NCI-H1105 treated with DMSO at 0.1 percent for 48 hours (cell line): Measurements from ENCODE around the gene PTPRB.

ENCODE experiments used
- DNase-seq: peaks from one replicate; lab custom pipeline; 2025; lab: John Stamatoyannopoulos, UW

The PTPRB gene

DNA sequence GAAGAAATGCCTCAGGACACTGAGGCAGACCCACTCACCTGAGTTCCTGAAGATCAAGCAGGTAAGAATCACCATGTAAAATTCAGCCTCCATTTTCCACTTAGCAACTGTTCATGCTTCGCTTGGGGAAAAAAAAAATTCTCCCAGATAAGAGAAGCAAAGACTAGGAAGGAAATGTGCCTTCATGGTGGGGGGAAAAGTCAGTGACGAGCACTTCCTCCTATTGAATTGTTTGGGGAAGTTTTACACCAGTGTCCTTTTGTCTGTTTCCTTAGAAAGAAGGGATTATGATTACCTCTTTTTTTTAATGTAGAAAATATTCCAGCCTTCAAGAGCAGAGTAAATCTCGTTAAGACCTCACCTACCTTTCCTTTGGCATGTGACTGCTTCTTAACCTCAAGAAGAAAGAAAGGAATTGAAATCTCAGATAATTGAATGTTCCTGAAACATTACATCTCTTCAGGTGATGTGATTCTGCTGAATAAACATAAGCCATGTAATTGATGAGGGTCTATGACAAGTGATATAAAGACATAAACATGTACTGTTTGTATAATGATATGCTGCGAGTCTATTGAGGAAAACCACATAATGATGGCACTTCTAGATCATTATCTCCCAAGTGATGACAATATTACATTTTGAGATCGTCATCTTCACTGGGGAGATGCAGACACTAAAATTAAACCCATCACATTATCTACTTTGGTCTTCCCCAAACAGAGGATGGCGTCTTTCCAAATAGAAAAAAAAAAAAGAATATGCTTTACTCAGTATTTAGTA is at the start of gene PTPRB:
Gene PTPRB, minus strand, starts transcription at position 127 of the 783 bp plus-strand sequence. Its CDS starts 34 bp downstream, at position 93.
- DNase-seq, result peak; percentile 88

GRCh38 chr12:70686907-70687306 is 49.7 kb upstream of the PTPRB start:
- DNase-seq, result no peak

GRCh38 chr12:70686299-70686698 is 49.1 kb upstream of the PTPRB start:
- no peak for DNase-seq

- DNase-seq, result no peak
Observed at GRCh38 chr12:70683976-70684375, 46.7 kb upstream of the PTPRB start.

GRCh38 chr12:70671698-70672097 is 34.5 kb upstream of the PTPRB start:
- peak; percentile 40 for DNase-seq

- no peak for DNase-seq
Observed at GRCh38 chr12:70670948-70671347, 33.7 kb upstream of the PTPRB start.

DNA sequence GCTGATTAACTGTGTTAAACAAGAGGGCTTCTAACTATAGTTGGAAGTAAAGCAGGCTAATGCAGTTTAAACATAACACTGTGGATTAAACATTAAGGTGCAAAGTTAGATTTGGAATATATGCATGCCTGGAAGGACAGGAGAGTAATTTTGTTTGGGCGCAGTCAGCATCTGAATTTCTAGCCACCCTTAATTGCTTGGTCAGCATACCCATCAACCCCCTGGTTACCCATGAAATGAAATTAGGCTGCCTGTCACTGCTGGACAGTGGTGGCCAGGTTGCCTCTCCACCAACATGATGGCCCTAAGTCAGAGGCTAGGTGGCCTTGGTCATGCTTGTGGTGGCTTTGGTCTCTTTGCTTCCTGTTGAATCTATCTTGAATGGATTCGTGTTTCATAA is 30.0 kb upstream of the PTPRB start:
- DNase-seq, result no peak

- DNase-seq, result no peak
Observed at GRCh38 chr12:70666364-70666763, 29.1 kb upstream of the PTPRB start.

- peak; percentile 95 for DNase-seq
Observed at GRCh38 chr12:70664465-70664881, 27.2 kb upstream of the PTPRB start.

- peak; percentile 23 for DNase-seq
Observed at GRCh38 chr12:70663838-70664237, 26.6 kb upstream of the PTPRB start.

GRCh38 chr12:70661466-70662161 is 24.4 kb upstream of the PTPRB start:
- DNase-seq, result no peak

- no peak for DNase-seq
Observed at GRCh38 chr12:70660620-70661219, 23.5 kb upstream of the PTPRB start.

- DNase-seq, result no peak
Observed at GRCh38 chr12:70660002-70660604, 22.9 kb upstream of the PTPRB start.

DNA sequence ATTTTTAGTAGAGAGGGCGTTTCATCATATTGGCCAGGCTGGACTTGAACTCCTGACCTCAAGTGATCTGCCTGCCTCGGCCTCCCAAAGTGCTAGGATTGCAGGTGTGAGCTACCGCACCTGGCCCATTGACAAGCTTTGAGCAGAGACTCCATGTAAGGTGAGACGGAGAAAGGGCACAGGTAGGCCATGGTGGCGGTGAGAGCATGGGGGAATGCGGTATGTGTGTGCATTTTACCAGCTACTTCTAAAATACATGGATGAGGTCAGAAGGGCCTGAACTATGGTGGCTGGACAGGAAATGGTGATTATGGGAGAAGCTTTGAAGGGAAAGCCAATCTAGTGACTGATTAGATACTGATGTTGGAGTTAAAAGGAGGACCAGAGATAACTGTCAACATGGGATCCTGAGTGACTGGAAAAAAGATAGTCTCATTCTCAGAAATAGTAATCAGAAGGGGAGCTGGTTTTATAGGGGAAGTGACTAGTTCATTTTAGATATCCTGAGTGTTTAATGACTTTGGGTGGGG is 21.9 kb upstream of the PTPRB start:
- no peak for DNase-seq

DNA sequence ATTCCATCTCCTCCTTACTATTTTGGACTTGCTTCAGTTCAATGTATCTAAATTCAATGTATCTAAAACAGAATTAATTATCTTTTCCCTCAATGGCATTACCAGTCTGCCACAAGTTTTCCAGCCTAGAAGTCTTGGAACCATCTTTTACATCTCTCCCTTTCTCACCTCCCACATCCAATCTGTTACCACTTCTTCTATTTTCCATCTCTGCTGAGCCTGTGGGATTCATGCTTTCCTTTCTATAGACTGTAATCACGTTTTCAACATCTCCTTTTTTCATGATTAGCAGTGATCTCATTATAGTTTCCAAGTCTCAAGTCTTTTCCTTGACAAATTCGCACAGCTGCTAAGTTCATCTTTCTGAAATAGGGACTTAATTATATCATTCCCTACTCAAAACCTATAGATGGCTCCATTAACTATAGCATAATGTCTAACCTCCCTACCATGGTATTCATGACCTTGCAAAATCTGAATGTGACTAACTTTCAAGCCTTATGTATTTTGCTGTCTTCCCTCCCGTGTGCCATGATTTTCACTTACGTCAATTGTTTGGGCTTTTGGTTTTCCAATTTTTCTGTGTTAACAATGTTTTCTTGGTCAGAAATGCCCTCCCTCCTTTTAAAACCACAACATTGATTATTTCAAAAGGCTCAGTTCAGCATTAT is 20.5 kb upstream of the PTPRB start:
- DNase-seq, result no peak

DNA sequence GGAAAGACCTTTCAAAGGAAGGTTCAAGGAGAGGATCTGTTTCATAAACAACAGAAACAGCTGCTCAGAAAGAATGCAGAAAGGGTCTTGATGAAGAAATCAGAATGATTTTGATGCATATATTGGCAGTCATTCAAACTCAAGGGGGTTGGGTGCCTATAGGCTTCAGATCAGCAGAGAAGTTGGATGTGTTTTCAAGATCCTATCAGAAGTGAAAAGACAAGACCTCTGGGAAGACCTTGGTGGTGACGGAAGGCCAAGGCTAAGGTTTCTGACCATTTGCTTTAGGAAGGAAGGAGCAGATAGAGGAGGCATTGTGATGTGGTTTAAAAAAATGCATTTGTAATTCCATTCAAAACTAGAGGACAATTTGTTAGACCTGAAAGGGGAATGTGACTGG is 15.2 kb upstream of the PTPRB start:
- DNase-seq, result no peak

- no peak for DNase-seq
Observed at GRCh38 chr12:70648831-70649230, 11.6 kb upstream of the PTPRB start.

DNA sequence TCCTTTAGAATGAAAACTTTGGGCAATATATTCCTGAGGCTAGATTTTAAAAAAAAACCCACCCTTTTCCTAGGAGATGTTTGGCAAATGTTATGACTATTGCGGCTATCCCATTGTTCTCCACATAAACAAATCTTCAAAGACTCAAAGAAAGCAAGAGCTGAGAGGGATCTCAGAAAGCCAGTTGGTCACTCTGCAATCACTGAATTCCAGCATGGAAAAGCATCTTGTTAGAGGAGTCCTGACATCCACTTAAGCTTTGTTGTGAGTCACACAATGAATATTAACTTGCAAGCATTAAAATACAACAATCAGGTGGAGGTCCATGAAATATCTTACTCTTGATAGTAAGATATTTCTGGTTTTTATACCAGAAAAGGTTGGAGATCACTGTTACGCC is 11.0 kb upstream of the PTPRB start:
- no peak for DNase-seq

DNA sequence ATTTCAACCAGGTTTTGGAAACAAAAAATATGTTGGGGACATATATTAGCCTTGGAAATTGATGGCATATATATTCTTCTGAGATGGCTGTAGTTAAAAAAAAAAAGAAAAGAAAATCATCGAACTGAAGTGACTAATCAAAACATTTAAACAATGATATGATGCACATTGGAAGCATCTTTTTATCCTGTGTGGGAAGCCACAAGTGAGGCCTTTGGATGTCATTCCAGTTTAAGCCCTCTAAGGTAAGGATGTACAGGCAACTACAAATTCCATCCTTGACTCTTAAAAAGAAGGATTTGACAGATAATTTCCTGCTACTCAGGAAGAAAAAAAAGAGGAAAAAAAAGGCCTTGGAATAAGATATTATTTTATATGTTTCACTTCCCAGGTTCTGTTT is 9.6 kb upstream of the PTPRB start:
- DNase-seq, result no peak

- DNase-seq, result no peak
Observed at GRCh38 chr12:70645494-70646317, 8.5 kb upstream of the PTPRB start.

GRCh38 chr12:70644861-70645260 is 7.6 kb upstream of the PTPRB start:
- DNase-seq, result no peak
